Effector memory CD8-positive, alpha-beta T cell (primary cell): ENCODE measurements around the gene MAFF.

Experiments
- ATAC-seq: fragments of 150-1000 bp; cut with Tn5 transposase; replicated peaks from 2 replicates; pipeline ENCODE4 v1.10.0; 2021; ENCODE audit warnings: mild to moderate bottlenecking, moderate library complexity
- DNase-seq, 3 experiments: peaks; one replicate each; pipeline ENCODE4 v3.0.0; 2021
- H3K27ac Mint-ChIP-seq, 2 donors: one replicate each; pipeline ENCODE4 v1.8.0; 2022; ENCODE audit warnings: mild to moderate bottlenecking in 2 of 2, mixed read lengths in 2 of 2, moderate library complexity in 2 of 2
- H3K27me3 Mint-ChIP-seq, 2 donors: one replicate each; pipeline ENCODE4 v1.8.0; 2022; ENCODE audit warnings: mixed read lengths in 2 of 2
- H3K36me3 Mint-ChIP-seq: one replicate; pipeline ENCODE4 v1.8.0; 2022; ENCODE audit warnings: mild to moderate bottlenecking, moderate library complexity, mixed read lengths; ENCODE audit not compliant: insufficient read depth
- H3K4me1 Mint-ChIP-seq, 2 donors: one replicate each; pipeline ENCODE4 v1.8.0; 2022; ENCODE audit warnings: low read depth in 2 of 2, mixed read lengths in 2 of 2
- H3K4me3 Mint-ChIP-seq, 2 donors: one replicate each; pipeline ENCODE4 v1.8.0; 2022; ENCODE audit warnings: mild to moderate bottlenecking in 2 of 2, mixed read lengths in 2 of 2, moderate library complexity in 2 of 2
- H3K9me3 Mint-ChIP-seq, 2 donors: one replicate each; pipeline ENCODE4 v1.8.0; 2022; ENCODE audit warnings: mixed read lengths in 2 of 2

Gene MAFF

DNA sequence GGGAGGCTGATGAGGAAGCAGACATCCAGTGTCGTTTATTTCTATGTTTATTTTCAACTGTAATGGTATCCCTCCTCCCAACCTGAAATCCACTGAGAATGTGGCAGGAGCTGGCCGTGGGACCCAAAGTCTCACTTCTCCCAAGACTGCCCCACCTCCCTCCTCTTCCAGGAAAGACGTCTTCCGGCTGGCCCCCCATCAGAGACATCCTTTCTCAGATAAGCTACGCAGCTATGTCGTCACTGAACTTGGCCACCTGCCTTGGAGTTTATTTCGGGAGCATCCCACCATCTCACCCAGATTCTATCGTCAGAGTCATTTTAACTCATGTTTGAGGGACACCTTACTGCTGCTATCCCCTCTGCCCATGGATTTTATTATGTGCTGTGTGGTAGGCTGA lies 57.1 kb downstream of the MAFF start:
- peaks cover 29% of the 10 kb centered on the region for H3K36me3 Mint-ChIP-seq
- H3K27ac Mint-ChIP-seq: peak overlapping the region; percentile 46 to 91
- H3K4me3 Mint-ChIP-seq: no peak overlapping the region
- ATAC-seq: no peak
- H3K27me3 Mint-ChIP-seq: no peaks in the 10 kb centered on the region
- H3K4me1 Mint-ChIP-seq: peaks cover 30 to 31% of the 10 kb centered on the region in 2 donors
- no peak for DNase-seq
- H3K9me3 Mint-ChIP-seq: no peaks in the 10 kb centered on the region

DNA sequence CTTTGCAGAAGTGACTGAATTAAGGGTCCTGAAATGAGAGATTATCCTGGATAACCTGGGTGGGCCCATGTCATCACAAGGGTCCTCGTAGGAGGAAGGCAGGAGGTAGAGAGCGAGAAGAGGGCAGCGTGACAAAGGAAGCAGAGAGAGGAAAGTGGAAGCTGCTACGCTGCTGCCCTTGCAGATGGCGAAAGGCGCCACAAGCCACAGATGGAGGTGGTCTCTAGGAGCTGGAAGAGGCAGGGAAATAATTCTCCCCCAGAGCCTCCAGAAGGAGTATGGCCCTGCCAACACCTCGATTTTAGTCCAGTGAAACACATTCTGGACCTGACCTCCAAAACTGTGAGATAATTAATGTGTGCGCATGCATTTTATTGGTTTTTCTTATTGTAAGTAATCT lies 57.6 kb downstream of the MAFF start:
- Mint-ChIP-seq H3K36me3 (peaks cover 29% of the 10 kb centered on the region), H3K27ac (peak overlapping the region in 1 of 2 donors; percentile 91), H3K4me1 (peaks cover 30 to 31% of the 10 kb centered on the region in 2 donors), H3K27me3 (no peaks in the 10 kb centered on the region), H3K9me3 (no peaks in the 10 kb centered on the region), H3K4me3 (no peak overlapping the region)
- DNase-seq (no peak), ATAC-seq (no peak)

GRCh38 chr22:38260761-38261681 lies 59.2 kb downstream of the MAFF start:
- Mint-ChIP-seq H3K4me1 (peaks cover 36 to 38% of the 10 kb centered on the region in 2 donors), H3K27ac (peak overlapping the region; percentile 45 to 91), H3K36me3 (peaks cover 26% of the 10 kb centered on the region), H3K4me3 (peak overlapping the region; percentile 13 to 57), H3K27me3 (no peaks in the 10 kb centered on the region), H3K9me3 (no peaks in the 10 kb centered on the region)
- ATAC-seq (peak; percentile 17), DNase-seq (no peak)

DNA sequence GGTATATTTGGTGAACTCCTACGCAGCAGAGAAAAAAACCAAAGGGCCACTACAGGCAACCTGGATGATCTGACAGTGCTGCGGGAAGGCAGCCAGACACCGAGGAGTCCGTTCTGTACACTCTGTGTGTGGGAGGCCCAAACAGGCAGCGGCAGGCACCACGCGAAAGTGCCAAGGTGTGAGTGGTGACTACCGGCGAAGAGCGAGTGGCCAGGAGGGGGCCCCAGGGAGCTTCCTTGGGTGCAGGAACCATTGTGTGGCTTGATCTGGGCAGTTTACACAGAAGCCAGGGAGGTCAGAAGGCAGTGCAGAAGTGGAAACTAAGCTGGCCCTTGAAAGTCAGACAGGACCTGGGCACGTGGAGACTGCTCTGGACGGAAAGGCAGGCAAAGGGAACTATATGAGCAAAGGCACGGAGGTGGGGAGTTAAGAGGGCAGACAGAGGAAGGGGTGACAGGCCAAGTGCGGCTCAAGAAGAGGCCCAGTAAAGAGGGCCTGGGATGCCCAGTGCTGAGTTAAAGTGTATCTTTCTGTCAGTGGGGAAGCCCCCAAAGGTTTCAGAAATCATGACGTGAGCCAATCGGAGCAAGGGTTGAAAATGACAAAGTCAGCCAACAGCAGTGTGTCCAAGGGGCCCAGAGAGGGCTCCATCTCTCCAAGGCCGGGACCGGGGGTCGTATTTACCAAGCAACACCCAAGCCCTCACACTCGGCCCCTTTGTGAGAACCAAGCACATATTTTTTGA lies 60.4 kb downstream of the MAFF start:
- Mint-ChIP-seq H3K27ac (peak overlapping the region; percentile 45 to 78), H3K36me3 (peaks cover 25% of the 10 kb centered on the region), H3K4me3 (peak overlapping the region; percentile 14 to 36), H3K27me3 (no peaks in the 10 kb centered on the region), H3K4me1 (peaks cover 40 to 41% of the 10 kb centered on the region in 2 donors), H3K9me3 (no peaks in the 10 kb centered on the region)
- ATAC-seq: peak; percentile 42
- DNase-seq: peak; percentile 36 to 54 (median 43)

DNA sequence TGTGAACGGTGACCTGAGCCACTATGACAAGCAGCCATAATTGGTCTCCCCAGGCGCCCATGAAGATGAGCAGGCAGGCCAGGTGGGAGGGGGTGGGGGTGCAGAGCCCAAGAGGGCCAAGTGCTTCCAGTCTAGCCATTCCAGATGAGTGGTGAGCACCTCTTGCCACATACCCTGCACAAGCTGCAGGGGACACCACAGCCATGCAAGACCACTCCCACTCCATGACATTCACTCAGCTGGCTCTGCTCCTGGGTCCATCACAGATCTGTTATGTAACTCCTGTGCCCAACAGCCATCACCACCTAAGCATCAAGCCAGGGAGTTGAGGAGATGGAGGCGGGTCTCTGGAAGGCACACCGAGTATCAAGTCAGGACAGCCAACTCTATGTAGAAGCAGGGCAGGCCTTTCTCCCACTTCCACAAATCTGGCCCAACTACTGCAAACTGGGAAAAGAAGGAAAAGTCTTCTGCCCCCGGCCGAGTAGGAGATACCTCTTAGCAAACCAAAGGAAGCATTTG lies 62.6 kb downstream of the MAFF start:
- H3K4me1 Mint-ChIP-seq: peaks cover 47 to 48% of the 10 kb centered on the region in 2 donors
- no peak overlapping the region for H3K4me3 Mint-ChIP-seq
- H3K27me3 Mint-ChIP-seq: no peaks in the 10 kb centered on the region
- no peak for DNase-seq
- H3K27ac Mint-ChIP-seq: peak overlapping the region in 1 of 2 donors; percentile 65
- H3K9me3 Mint-ChIP-seq: no peaks in the 10 kb centered on the region
- ATAC-seq: no peak
- peaks cover 22% of the 10 kb centered on the region for H3K36me3 Mint-ChIP-seq
